ENCODE data around the gene UPP2.

- TF ChIP-seq CTCF (IDR thresholded peaks at IDR 0.05) (no peak), JUNB (IDR thresholded peaks at IDR 0.05) (no peak), POLR2AphosphoS2 (conservative IDR thresholded peaks at IDR 0.05; ENCODE audit: low read length) (no peak), EHF (CRISPR knock-in tag; IDR thresholded peaks at IDR 0.05) (no peak), CBX8 (IDR thresholded peaks at IDR 0.05) (no peak), NFE2L2 (conservative IDR thresholded peaks at IDR 0.05; ENCODE audit: low read length) (no peak), SREBF2 (IDR thresholded peaks at IDR 0.05) (no peak), POLR2A (IDR thresholded peaks at IDR 0.05; ENCODE audit: low read length) (no peak), MAX (IDR thresholded peaks at IDR 0.05) (no peak), ZFP36 (IDR thresholded peaks at IDR 0.05; ENCODE audit: borderline replicate concordance, partially characterized antibody) (no peak), BHLHE40 (IDR thresholded peaks at IDR 0.05; ENCODE audit: low read depth, low read length) (no peak)
These were observed 83.1 kb downstream of the UPP2 start for GRCh38 chr2:158184556-158185343.

All from A549 (cell line).